WTC11 (cell line): ENCODE results near the gene SMOC1.

Experiments used
- CBFB ChIP-seq: sonication (generic); formaldehyde crosslinking; IDR thresholded peaks from 2 replicates; pipeline ENCODE4 v1.8.1; 2022; ENCODE audit warnings: mild to moderate bottlenecking, low read depth, missing genetic modification reagents
- CREB1 ChIP-seq: sonication (generic); formaldehyde crosslinking; IDR thresholded peaks from 2 replicates; pipeline ENCODE4 v1.8.0; 2023; ENCODE audit warnings: mild to moderate bottlenecking, missing genetic modification reagents
- JUN ChIP-seq: sonication (generic); formaldehyde crosslinking; IDR thresholded peaks from 2 replicates; pipeline ENCODE4 v1.8.0; 2023; ENCODE audit warnings: mild to moderate bottlenecking, missing genetic modification reagents
- NR2C2 ChIP-seq: sonication (generic); formaldehyde crosslinking; IDR thresholded peaks from 2 replicates; pipeline ENCODE4 v1.8.0; 2022; ENCODE audit warnings: mild to moderate bottlenecking, missing genetic modification reagents
- ZNF416 ChIP-seq: fragments of 250-450 bp; sonication (Bioruptor Pico); IDR thresholded peaks from 2 replicates; pipeline ENCODE4 v1.9.0; 2021; ENCODE audit warnings: mild to moderate bottlenecking, inconsistent platforms
- TF ChIP-seq, protein P1 (sequence below): sonication (generic); formaldehyde crosslinking; IDR thresholded peaks from 2 replicates; pipeline ENCODE4 v1.8.0; 2022; ENCODE audit warnings: mild to moderate bottlenecking, missing genetic modification reagents
- TF ChIP-seq, protein P2 (sequence below): sonication (generic); formaldehyde crosslinking; IDR thresholded peaks from 2 replicates; pipeline ENCODE4 v1.8.1; 2022; ENCODE audit warnings: low read depth, missing genetic modification reagents, borderline replicate concordance

DNA sequence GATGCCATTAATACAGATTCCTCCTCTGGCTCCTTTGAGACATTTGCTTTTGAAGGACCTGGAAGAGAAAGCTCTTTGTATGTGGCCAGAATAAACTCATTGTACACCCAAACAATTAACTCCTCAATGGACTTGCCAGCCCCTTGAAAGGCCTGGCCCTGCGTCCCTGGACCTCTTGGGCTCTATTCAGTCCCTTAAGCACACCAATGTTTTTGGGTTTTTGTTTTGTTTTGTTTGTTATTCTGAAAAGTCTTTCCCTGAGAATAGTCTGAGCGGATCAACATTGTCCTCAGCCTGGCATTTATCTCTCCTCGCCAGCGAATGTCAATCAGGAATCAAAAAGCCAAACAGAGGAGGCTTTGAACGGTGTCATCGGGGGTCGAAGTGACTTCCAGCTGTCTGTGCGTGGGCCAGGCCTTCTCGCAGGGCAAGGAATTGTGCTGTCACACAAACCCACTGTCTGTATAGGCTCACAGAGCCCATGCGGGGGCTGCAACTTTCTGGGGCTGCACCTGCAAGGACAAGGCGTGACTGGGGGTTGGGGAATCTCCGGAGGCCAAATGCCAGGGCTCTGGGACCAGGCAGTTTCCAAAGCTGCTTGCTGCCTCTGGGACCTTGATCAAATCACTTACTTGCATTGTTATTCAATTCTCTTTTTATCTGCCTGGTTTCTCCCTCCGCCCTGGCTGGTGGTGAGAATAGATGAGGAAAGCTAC is 108.3 kb downstream of the SMOC1 start:
- TF ChIP-seq, protein P1, sequence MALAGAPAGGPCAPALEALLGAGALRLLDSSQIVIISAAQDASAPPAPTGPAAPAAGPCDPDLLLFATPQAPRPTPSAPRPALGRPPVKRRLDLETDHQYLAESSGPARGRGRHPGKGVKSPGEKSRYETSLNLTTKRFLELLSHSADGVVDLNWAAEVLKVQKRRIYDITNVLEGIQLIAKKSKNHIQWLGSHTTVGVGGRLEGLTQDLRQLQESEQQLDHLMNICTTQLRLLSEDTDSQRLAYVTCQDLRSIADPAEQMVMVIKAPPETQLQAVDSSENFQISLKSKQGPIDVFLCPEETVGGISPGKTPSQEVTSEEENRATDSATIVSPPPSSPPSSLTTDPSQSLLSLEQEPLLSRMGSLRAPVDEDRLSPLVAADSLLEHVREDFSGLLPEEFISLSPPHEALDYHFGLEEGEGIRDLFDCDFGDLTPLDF (CRISPR knock-in tag): no peak
- no peak for TF ChIP-seq CREB1
- no peak for TF ChIP-seq CBFB (CRISPR knock-in tag)
- TF ChIP-seq, protein P2, sequence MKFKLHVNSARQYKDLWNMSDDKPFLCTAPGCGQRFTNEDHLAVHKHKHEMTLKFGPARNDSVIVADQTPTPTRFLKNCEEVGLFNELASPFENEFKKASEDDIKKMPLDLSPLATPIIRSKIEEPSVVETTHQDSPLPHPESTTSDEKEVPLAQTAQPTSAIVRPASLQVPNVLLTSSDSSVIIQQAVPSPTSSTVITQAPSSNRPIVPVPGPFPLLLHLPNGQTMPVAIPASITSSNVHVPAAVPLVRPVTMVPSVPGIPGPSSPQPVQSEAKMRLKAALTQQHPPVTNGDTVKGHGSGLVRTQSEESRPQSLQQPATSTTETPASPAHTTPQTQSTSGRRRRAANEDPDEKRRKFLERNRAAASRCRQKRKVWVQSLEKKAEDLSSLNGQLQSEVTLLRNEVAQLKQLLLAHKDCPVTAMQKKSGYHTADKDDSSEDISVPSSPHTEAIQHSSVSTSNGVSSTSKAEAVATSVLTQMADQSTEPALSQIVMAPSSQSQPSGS (CRISPR knock-in tag): no peak
- TF ChIP-seq ZNF416: no peak
- TF ChIP-seq JUN: no peak
- TF ChIP-seq NR2C2 (CRISPR knock-in tag): no peak
